ENCODE measurements around the gene PSENEN.

Gene PSENEN

GRCh38 chr19:35731353-35731752 is 14.1 kb upstream of the PSENEN start:
- ChIA-PET CTCF (interaction anchor here (1.3 kb wide), 1 partner anchor 10 kb away, joined by 4 read pairs; no protein-coding TSS in a partner anchor), POLR2A (interaction anchor here (2.0 to 13.6 kb wide), 2 partner anchors 6 to 17 kb away, joined by 7 to 204 read pairs; partner anchors contain the start of gene LIN37)
- Histone ChIP-seq H3K9me3 (ENCODE audit: control insufficient read depth, insufficient read depth, low read depth, low read length) (no peaks in the 10 kb centered on the region), H3K27ac (ENCODE audit: extremely low read depth, low read depth, low read length) (no peak overlapping the region), H3K4me1 (ENCODE audit: control insufficient read depth, insufficient read depth, low read length) (no peaks in the 10 kb centered on the region), H3K36me3 (ENCODE audit: control insufficient read depth in 2 of 2, insufficient read depth in 1 of 2, low read length in 2 of 2) (peaks cover 95 to 97% of the 10 kb centered on the region in 2 experiments), H3K4me3 (ENCODE audit: low read depth, low read length) (no peak overlapping the region)
- peak; percentile 81 for TF ChIP-seq ZNF600 (tag by site-specific recombination; IDR thresholded peaks at IDR 0.05)
- no peak for TF ChIP-seq ZFHX2 (tag by site-specific recombination; conservative IDR thresholded peaks at IDR 0.05)
- TF ChIP-seq, protein P1, sequence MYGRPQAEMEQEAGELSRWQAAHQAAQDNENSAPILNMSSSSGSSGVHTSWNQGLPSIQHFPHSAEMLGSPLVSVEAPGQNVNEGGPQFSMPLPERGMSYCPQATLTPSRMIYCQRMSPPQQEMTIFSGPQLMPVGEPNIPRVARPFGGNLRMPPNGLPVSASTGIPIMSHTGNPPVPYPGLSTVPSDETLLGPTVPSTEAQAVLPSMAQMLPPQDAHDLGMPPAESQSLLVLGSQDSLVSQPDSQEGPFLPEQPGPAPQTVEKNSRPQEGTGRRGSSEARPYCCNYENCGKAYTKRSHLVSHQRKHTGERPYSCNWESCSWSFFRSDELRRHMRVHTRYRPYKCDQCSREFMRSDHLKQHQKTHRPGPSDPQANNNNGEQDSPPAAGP (tag by site-specific recombination; IDR thresholded peaks at IDR 0.05): 0 out of 2 replicates have a peak, but pooled peaks have one; percentile 32
- no peak for TF ChIP-seq TCF7L2 (IDR thresholded peaks at IDR 0.05; ENCODE audit: borderline replicate concordance, low read depth, low read length)
- 0 out of 2 replicates have a peak, but pooled peaks have one; percentile 6 for TF ChIP-seq HIC1 (tag by site-specific recombination; IDR thresholded peaks at IDR 0.05)
- TF ChIP-seq EGR2 (tag by site-specific recombination; IDR thresholded peaks at IDR 0.05; ENCODE audit: low read depth): peak; percentile 43; the same call in 1 of the 2 replicates
- 0 out of 2 replicates have a peak, but pooled peaks have one; percentile 12 for TF ChIP-seq SP2 (tag by site-specific recombination; IDR thresholded peaks at IDR 0.05)
- no peak for TF ChIP-seq ZNF248 (tag by site-specific recombination; IDR thresholded peaks at IDR 0.05)
- TF ChIP-seq KLF1 (tag by site-specific recombination; IDR thresholded peaks at IDR 0.05): peak; percentile 99
- no peak for TF ChIP-seq ZNF488 (tag by site-specific recombination; IDR thresholded peaks at IDR 0.05)
- no peak for TF ChIP-seq MEIS1 (CRISPR knock-in tag; IDR thresholded peaks at IDR 0.05; ENCODE audit: borderline replicate concordance)

DNA sequence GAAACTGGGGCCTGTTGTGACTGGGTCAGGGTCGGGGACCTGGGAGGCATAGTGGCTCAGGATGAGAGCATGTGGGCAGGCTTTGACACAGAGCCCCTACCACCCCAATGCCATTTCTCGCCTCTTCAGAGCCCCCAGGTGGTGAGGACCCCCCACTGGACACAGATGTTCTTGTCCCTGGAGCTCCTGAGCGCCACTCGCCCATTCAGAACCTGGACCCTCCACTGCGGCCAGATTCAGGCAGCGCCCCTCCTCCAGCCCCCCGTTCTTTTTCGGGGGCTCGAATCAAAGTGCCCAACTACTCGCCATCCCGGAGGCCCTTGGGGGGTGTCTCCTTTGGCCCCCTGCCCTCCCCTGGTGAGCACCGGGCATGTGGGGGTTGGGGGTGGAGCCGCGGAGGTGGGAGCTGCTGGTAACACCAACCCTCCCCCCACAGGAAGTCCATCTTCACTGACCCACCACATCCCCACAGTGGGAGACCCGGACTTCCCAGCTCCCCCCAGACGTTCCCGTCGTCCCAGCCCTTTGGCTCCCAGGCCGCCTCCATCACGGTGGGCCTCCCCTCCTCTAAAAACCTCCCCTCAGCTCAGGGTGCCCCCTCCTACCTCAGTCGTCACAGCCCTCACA is 13.6 kb upstream of the PSENEN start:
- no peak for TF ChIP-seq ZNF521 (tag by site-specific recombination; IDR thresholded peaks at IDR 0.05)
- TF ChIP-seq ZNF558 (tag by site-specific recombination; IDR thresholded peaks at IDR 0.05): no peak
- TF ChIP-seq GLIS1 (tag by site-specific recombination; IDR thresholded peaks at IDR 0.05): peak; percentile 38; the same call in 1 of the 2 replicates
- peak; percentile 56 for TF ChIP-seq GLIS2 (tag by site-specific recombination; IDR thresholded peaks at IDR 0.05)
- TF ChIP-seq GLI2 (tag by site-specific recombination; IDR thresholded peaks at IDR 0.05; ENCODE audit: borderline replicate concordance, low read depth): no peak
- TF ChIP-seq ZNF843 (tag by site-specific recombination; IDR thresholded peaks at IDR 0.05): no peak
- TF ChIP-seq ZBTB44 (tag by site-specific recombination; IDR thresholded peaks at IDR 0.05): no peak
- Histone ChIP-seq H3K4me1 (ENCODE audit: control insufficient read depth, insufficient read depth, low read length) (no peaks in the 10 kb centered on the region), H3K9me3 (ENCODE audit: control insufficient read depth, insufficient read depth, low read depth, low read length) (no peaks in the 10 kb centered on the region), H3K36me3 (ENCODE audit: control insufficient read depth in 2 of 2, insufficient read depth in 1 of 2, low read length in 2 of 2) (peaks cover 95 to 97% of the 10 kb centered on the region in 2 experiments), H3K4me3 (ENCODE audit: low read depth, low read length) (no peak overlapping the region), H3K27ac (ENCODE audit: extremely low read depth, low read depth, low read length) (no peak overlapping the region)
- ChIA-PET POLR2A (interaction anchor here (0.5 to 13.6 kb wide), 4 partner anchors 6 to 90 kb away, joined by 4 to 204 read pairs (median 10); partner anchors contain the start of genes LIN37, PSENEN and U2AF1L4), CTCF (interaction anchor here (0.5 kb wide), 1 partner anchor 487 kb away, joined by 3 read pairs; no protein-coding TSS in a partner anchor)
